HG02588 (cell line): ENCODE data around the gene TOGARAM1.

Source experiments
- ATAC-seq: cut with Tn5 transposase; IDR thresholded peaks from one replicate; pipeline ENCODE4 v1.9.1; 2021; ENCODE audit warnings: mild to moderate bottlenecking, moderate library complexity; ENCODE audit not compliant: unreplicated experiment

TOGARAM1 gene

DNA sequence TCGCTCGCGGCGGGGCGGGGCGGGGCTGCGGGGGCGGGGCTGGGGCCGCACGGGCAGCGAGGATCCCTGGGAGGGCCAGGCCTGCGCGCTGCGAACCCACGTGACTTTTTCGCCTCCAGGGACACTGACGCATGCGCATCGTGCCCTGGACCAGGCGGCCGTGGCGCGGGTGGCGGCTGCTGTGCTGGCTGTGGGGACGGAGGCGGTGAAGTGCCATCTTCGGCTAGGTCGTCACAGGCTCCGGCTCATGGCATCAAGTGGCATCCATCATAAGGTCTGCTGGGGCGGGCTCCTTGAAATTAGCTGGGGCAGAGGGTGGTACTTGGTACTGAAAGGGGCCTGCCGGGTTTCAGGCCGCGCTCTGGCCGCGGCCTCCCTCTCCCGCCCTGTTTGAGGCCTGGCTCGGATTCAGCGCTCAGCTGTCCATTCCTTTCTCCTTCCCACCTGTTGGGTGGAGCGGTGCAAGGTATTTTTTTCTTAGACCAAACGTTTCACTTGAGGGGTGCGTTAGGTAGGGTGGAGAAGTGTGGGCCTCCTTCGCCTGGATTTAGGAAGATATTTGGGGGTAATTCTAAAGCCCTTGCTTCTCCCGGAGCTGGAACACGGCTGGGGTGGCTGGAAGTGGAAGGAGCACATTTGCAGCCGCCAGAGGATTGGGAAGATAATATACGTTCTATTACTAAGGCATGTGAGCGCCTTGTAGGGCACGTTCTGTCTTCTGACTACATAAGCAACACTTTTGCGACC, 122.2 kb downstream of the TOGARAM1 start, which contains the start of gene PRPF39:
Gene PRPF39, plus strand, starts transcription at position 141 of the 747 bp plus-strand sequence. CDS start 11,124 bp downstream, outside the sequence.
- ATAC-seq = peak; percentile 96

DNA sequence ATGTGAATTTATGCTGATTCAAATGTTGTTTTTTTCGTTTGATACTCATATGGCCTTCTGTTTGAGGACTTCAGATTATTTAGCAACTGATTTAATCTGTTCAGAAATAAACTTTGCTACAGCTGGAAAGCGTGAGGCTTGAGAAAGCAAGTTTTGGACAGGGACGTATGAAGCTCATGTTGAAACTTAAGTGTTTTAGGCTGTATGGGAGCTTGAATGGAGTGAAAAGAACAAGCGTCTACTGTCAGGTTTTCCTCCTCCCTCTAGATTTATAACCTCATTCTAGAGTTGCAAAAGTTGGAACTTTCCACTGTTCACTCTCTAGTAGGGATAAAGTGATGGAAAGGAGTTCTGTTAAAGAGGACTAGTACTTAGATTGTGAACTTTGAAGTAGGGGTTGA, 123.0 kb downstream of the TOGARAM1 start:
- no peak for ATAC-seq

DNA sequence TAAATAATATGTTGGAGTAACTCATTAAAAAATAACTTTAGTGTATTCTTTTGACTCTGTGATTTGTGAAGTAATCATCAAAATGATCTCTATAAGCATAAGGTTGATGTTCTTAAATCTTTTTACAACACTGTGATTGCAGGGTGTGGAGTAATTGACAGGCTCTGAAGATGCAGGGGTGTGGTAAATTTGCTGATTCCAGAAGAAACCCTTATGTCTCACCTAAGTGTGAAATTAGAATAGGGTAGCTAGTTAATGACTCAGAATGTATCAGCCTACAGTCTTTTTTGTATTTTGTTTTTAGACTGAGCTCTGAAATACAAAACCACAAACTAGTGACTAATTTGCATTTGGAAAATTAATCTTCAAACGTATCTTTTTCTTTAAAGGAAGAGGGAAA, 127.8 kb downstream of the TOGARAM1 start:
- peak; percentile 72 for ATAC-seq

DNA sequence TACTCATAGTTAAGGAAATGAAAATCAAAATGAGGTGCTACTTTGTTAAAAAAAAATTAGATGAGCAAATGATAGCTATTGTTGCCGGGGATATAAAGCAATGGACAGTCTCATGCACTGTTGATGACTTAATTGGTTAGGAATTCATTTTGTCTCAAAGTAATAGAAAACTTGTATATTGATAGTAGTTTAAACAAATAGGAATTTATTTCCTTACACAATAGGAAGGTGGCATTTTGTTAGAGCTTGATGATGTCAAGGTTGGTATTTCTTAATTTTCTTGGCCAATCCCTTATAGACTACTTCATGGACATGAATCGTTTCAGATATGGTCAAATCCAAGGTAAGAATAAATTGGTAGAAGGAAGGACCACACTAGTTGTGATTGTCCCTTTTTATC, 129.7 kb downstream of the TOGARAM1 start:
- ATAC-seq = no peak

DNA sequence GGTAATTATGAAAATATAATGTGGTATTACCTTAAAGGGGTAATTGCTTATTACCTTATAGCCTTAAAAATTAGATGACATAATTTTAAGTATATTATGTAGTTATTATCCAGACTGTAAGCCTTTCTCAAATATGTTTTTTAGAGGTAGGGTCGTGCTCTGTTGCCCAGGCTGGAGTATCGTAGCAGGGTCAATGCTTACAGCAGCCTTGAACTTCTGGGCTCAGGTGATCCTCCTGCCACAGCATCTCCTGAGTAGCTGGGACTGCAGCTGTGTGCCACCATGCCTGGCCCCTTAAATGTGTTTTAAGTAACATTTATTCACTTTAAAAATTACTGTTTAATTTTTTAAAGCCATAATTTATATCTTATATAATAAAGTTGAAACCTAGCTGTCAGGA, 132.3 kb downstream of the TOGARAM1 start:
- ATAC-seq = no peak

DNA sequence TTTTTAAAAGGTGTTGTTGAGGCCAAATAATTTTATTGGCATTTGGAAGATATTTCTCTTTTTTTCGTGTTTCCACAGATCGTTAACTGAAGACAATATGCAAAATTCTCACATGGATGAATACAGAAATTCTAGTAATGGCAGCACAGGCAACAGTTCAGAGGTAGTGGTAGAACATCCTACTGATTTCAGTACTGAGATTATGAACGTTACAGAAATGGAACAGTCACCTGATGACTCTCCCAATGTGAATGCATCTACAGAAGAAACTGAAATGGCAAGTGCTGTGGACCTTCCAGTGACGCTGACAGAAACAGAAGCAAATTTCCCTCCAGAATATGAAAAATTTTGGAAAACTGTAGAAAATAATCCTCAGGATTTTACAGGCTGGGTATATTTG, 133.2 kb downstream of the TOGARAM1 start:
- ATAC-seq = no peak

DNA sequence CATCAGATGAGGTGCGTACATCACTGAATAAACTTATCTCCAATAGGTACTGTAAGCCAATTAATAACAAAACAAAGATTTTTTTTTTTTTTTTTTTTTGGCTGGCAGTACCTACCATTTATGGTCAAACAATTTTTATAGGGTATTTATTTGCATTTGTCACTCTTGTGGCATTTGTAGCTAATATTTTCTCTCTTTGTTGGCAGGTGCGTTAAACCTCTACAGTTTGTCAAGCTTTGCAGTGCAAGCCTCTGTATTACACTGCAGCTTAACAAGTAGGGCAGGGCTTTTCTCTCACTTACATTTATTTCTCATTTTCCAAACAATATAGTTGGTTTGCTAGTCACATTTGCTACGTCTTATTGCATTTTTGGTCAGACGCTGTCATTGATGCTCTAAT, 134.2 kb downstream of the TOGARAM1 start:
- ATAC-seq = no peak

DNA sequence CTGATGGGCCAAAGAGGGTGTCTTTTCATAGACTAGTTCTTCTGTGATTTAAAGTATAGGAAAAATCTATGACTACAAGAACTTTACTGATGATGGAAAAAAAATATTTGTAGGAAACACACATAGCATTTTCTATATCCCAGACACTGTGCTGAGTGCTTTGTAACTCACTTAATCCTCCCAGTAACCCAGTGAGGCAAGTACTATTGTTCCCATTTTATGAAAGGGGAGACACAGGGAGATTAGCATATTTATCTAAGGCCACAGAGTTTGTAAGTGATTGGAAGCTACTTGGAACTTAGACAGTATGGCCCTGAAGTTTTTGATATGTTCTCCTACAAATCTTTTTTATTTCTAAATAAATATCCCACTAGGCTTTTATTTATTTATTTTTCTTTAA, 141.8 kb downstream of the TOGARAM1 start:
- no peak for ATAC-seq

DNA sequence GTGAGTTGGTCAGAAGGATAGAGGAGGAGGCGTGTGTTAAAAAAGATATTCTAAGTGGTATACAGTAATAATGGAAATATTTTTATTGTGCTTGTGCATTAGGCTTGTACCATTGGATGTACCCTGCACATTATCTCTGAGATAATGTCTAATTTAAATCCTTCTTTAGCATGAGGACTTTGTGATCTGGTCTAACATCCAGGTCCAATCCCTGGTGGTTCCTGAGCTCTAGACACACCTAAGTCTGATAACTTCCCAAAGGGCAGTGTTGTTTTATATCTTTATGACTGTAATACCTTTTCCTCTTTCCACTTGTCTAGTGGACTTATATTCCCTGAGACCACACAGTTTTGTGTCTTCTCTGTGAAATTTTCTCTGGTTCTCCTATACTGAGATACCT, 142.6 kb downstream of the TOGARAM1 start:
- no peak for ATAC-seq

DNA sequence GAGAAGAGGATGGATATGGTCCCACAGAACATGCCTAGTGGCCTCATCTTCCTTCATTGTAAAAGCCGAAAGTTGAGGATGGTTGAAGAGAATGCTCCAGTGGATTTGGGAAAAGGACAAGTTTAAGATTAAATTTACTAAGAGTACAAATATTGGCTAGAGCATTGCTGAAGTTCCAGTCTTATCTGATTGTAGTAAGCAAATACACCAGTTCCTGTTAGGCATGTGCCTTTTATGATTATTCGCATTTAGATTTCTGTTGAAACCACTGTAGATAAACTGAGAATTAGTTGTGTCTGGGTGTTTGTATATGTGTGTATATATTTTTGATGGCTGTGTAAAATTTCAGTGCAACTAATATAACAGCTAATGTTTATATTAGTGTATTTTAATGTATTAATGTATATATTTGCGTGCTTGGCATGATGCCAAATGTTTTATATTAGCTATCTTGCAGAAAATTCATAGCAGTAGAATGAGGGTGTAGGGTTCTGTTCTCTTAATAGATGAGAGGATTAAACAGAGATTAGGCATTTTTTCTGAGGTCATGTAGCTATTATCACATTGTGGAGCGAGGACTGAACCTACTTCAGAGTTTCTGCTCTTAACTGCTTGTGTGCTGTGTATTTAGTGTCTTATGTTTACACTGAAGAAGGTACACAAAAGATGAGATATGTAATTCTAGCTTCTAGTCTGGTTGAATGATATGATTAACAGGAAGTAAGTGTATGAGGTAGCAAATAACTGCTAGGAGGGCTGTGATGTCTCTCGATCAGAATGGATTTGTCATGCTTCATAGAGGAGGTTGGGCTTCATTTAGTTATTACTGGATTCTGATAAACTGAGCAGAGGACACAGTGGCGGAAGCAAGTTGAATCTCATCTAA, 151.1 kb downstream of the TOGARAM1 start:
- ATAC-seq = no peak

DNA sequence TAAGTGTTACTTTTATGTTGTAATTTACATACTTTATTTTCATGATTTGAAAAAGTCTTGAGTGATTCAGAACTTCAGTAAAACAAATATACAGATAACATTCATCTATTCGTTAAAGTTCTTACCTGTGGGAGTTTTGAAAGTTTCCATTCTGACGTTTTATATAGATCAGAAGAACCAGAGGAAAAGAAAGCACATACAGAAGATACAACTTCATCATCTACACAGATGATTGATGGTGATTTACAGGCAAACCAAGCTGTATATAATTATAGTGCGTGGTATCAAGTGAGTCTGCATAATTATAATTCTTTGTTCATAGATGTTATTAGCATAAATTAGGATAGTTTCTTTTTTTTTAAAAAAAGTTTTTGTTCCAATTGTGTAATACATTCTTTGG, 152.3 kb downstream of the TOGARAM1 start:
- ATAC-seq = no peak

DNA sequence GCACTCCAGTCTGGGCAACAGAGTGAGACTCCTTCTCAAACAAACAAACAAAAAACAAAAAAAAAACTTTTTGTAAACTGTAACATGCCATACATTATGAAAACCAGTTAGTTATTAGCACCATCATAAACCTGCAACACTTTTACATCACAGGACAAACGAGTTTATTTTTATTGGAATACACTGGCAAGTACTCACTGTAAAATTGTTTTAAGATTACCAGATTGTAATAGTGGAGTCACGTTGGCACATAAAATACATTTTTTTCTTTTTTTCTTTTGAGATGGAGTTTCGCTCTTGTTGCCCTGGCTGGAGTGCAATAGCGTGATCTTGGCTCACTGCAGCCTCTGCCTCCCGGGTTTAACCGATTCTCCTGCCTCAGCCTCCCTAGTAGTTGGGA, 156.6 kb downstream of the TOGARAM1 start:
- ATAC-seq = no peak

DNA sequence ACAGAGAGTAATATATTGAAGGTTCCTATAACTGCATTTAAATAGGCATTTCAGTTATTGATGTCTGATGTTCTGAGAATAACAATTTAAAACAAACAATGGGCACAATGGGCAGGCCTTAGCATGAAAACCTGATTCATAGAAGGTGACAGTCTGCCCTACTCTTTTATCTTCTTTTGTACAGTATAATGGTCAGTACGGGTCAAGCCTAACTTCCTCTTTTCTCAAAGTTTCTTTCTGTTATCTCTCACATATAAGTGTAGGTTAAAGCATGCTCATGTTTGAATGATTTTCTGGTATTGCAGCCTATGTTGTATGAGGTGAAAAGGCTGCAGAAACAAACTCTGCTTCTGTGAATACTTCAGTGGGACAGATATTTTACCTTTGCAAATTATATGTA, 158.1 kb downstream of the TOGARAM1 start:
- no peak for ATAC-seq

DNA sequence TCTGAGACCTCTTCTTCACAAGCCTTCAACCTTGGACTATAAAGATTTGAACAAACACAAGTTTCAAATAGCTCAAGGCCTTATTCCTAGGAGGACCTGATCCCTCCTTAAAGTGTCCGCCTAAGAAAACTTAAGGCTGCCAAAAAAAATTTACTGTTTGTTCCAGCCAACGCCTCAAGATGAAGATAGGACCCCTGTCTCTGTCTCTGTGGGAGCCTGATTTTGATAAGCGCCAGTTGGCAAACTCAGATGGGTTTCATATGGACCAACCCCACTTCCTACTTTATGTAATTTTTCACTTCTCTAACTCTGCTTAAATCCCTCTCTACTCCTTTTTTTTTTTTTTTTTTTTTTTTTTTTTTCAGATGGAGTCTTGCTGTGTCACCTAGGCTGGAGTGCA, 161.3 kb downstream of the TOGARAM1 start:
- no peak for ATAC-seq
